Fibroblast of mammary gland (primary cell): ENCODE measurements around the gene GLIS1.

Experiments
- DNase-seq: peaks from one replicate; pipeline ENCODE4 v3.0.0-alpha.2; 2010; ENCODE audit warnings: low read depth
- H3K4me3 ChIP-seq: 2 replicates; pipeline ENCODE4 v1.5.1; 2011; ENCODE audit warnings: low read depth, mild to moderate bottlenecking, low read length, moderate library complexity; ENCODE audit not compliant: control insufficient read depth
- TF ChIP-seq, protein P1 (sequence below): conservative IDR thresholded peaks from 2 replicates; pipeline ENCODE4 v1.5.1; 2011; ENCODE audit warnings: low read depth, low read length, inconsistent platforms; ENCODE audit not compliant: control insufficient read depth, insufficient read depth

The GLIS1 gene

DNA sequence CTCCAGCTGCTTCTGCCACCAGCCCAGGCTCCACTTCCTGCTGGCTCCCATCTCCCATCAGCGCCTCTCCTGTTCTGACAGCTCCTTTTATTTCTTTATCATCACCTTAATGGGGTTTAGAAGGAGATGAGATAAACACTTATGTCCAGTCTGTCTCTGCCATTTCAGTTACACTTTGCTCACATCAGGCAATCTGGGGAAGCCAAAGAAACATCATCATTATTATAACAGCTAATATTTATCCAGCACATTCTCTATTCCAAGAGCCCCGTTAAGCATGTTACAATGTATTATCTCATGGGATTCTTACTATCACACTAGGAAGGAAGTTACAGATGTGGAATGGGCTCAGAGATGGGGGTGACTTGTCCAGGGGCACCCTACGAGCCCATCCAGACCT is 248.6 kb downstream of the GLIS1 start:
- H3K4me3 ChIP-seq: no peak overlapping the region
- TF ChIP-seq, protein P1, sequence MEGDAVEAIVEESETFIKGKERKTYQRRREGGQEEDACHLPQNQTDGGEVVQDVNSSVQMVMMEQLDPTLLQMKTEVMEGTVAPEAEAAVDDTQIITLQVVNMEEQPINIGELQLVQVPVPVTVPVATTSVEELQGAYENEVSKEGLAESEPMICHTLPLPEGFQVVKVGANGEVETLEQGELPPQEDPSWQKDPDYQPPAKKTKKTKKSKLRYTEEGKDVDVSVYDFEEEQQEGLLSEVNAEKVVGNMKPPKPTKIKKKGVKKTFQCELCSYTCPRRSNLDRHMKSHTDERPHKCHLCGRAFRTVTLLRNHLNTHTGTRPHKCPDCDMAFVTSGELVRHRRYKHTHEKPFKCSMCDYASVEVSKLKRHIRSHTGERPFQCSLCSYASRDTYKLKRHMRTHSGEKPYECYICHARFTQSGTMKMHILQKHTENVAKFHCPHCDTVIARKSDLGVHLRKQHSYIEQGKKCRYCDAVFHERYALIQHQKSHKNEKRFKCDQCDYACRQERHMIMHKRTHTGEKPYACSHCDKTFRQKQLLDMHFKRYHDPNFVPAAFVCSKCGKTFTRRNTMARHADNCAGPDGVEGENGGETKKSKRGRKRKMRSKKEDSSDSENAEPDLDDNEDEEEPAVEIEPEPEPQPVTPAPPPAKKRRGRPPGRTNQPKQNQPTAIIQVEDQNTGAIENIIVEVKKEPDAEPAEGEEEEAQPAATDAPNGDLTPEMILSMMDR: no peak
- no peak for DNase-seq

DNA sequence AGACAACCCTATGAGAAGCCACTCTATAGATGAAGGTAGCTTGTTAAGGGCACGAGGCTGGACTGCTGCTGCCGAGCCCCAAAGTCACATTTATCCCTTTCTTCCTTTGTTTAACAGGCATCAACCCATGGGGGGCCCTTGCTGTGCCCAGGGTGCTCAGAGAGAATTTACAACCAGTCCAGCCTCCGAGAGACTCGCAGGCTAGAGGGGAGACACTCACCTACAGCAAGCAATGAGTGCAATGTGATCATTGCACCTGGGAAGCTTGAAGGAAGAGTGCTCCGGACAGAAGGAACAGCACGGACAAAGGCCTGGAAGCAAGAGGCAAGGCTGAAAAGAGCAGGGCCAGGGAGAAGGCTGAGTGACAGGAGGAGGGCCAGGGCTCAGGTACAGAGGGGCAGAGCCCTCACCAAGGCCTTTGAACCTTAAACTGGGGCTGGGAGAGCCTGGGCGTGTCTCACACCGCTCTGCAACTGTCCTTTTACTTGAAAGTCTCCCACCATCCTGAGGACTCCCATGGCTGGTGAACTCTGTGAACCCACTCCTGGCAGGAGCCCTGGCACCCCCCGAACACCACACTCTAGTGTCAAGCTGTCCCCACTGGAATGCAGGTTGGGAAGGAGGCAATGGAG is 252.5 kb downstream of the GLIS1 start:
- H3K4me3 ChIP-seq: no peak overlapping the region
- no peak for DNase-seq
- TF ChIP-seq, protein P1: no peak

- peak; percentile 75 for DNase-seq
- TF ChIP-seq, protein P1: peak; percentile 86
- no peak overlapping the region for H3K4me3 ChIP-seq
These were observed 253.2 kb downstream of the GLIS1 start for GRCh38 chr1:53485478-53486394.

- TF ChIP-seq, protein P1: no peak
- DNase-seq: no peak
- no peak overlapping the region for H3K4me3 ChIP-seq
These were observed 254.1 kb downstream of the GLIS1 start for GRCh38 chr1:53484705-53485477.

DNA sequence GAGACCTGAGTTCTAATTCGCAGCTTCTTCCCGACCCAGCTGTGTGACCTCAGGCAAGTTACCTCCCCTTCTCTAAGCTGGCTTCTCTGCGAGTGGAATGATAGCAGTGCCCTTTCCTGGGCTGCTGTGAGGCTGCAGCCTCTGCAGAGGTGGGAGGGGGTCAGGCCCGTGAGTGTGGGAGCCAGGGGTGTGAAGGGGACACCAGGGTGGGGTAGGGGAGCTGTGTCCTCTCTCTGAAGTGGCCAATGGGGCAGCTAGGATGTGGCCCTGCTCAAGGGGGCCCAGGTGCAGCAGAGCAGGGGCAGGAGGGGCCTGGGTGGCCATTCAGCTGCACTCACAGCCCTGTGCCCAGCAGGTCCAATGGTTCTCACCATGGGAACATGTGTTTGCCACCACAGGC is 255.3 kb downstream of the GLIS1 start:
- TF ChIP-seq, protein P1: no peak
- no peak overlapping the region for H3K4me3 ChIP-seq
- DNase-seq: no peak

DNA sequence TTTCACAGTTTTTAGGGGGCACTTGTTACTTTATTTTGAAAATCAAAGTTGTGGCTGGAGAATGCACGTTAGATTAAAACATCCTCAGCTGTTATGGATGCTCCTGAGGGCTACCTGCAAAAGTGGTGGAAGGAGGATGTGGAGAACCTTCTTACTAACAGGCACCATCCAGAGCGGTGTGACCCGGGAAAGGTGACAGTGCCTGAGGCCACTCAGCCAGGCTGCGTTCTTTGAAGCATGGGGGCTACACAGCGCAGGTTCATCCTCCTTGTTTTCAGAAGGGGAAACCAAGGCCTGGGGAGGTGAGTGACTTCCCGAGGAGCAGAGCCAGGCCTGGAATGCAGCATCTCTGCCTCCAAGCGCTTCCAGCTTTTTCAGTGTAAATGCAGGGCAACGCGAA is 255.8 kb downstream of the GLIS1 start:
- DNase-seq: no peak
- H3K4me3 ChIP-seq: no peak overlapping the region
- TF ChIP-seq, protein P1: no peak
